B cell (primary cell): Measurements from ENCODE around the gene CHTF18. TPM values are rescaled to one million over a fixed set of nuclear protein-coding genes. Genes with fewer than 3 reads are reported as not detected.

Source experiments
- ATAC-seq: fragments of 200-7000 bp; cut with Tn5 transposase; one replicate; pipeline ENCODE4 v1.10.0; 2021; ENCODE audit warnings: low read depth, mild to moderate bottlenecking, moderate number of reproducible peaks, moderate library complexity
- CTCF ChIA-PET: fragments of 350-600 bp; sonication (Branson Sonifier 250); formaldehyde crosslinking; loops from one replicate; lab custom pipeline; 2021; ENCODE audit warnings: antibody characterized with exemption, inconsistent platforms; lab: Charles Lee
- POLR2A ChIA-PET: fragments of 350-600 bp; sonication (Branson Sonifier 250); formaldehyde crosslinking; loops from one replicate; lab custom pipeline; 2021; ENCODE audit warnings: antibody characterized with exemption; lab: Charles Lee
- DNase-seq: peaks from one replicate; pipeline ENCODE4 v3.0.0; 2013
- H2AFZ ChIP-seq: 2 replicates; pipeline ENCODE4 v1.6.1; 2012; ENCODE audit warnings: mild to moderate bottlenecking, low read depth, low read length; ENCODE audit not compliant: insufficient read depth, poor library complexity, severe bottlenecking
- H3K27ac ChIP-seq, 2 donors: 1 replicate in 1 of 2; 2 replicates in 1 of 2; pipeline ENCODE4 v1.5.1; 2012 to 2013; ENCODE audit warnings: low read length in 2 of 2, mild to moderate bottlenecking in 2 of 2, moderate library complexity in 1 of 2
- H3K27me3 ChIP-seq, 4 experiments: fragments of 200-600 bp in 1 of 4; sonication (generic) in 1 of 4; replicated peaks in 1 of 4; 1 replicate in 2 of 4; 2 replicates in 2 of 4; pipeline versions ENCODE4 v1.6.1 to v1.7.0; 2013 to 2016; ENCODE audit warnings: low read length in 3 of 4, mild to moderate bottlenecking in 2 of 4, mixed read lengths in 1 of 4, moderate library complexity in 1 of 4; ENCODE audit not compliant: insufficient read depth in 4 of 4, control insufficient read depth in 3 of 4; ENCODE audit errors: control extremely low read depth in 1 of 4
- H3K36me3 ChIP-seq, 2 experiments: replicated peaks in 1 of 2; 1 replicate in 1 of 2; 2 replicates in 1 of 2; pipeline versions ENCODE4 v1.6.1 to v1.7.1; 2013; ENCODE audit warnings: low read length in 1 of 2; ENCODE audit not compliant: insufficient read depth in 2 of 2, control insufficient read depth in 1 of 2; ENCODE audit errors: control extremely low read depth in 1 of 2, extremely low read depth in 1 of 2
- H3K4me1 ChIP-seq, 2 donors: fragments of 200-600 bp in 1 of 2; sonication (generic) in 1 of 2; 1 replicate in 1 of 2; 2 replicates in 1 of 2; pipeline versions ENCODE4 v1.5.1 to v1.6.1; 2013 to 2017; ENCODE audit warnings: low read length in 2 of 2; ENCODE audit not compliant: control insufficient read depth in 2 of 2, insufficient read depth in 2 of 2
- H3K4me2 ChIP-seq: replicated peaks from 2 replicates; pipeline ENCODE3; 2012; ENCODE audit warnings: mild to moderate bottlenecking, low read depth, low read length; ENCODE audit not compliant: poor library complexity, severe bottlenecking
- H3K4me3 ChIP-seq, 5 experiments: fragments of 200-600 bp in 1 of 5; sonication (generic) in 1 of 5; 1 replicate in 3 of 5; 2 replicates in 2 of 5; pipeline versions ENCODE4 v1.5.1 to v1.7.0; 2011 to 2016; ENCODE audit warnings: low read length in 4 of 5, mild to moderate bottlenecking in 4 of 5, low read depth in 2 of 5, control low read depth in 1 of 5, moderate library complexity in 1 of 5; ENCODE audit not compliant: insufficient read depth in 1 of 5; ENCODE audit errors: control extremely low read depth in 1 of 5, extremely low read depth in 1 of 5
- H3K79me2 ChIP-seq: fragments of 200-600 bp; sonication (generic); one replicate; pipeline ENCODE4 v1.6.0; 2016; ENCODE audit warnings: low read length; ENCODE audit not compliant: control insufficient read depth, insufficient read depth
- H3K9ac ChIP-seq: fragments of 200-600 bp; sonication (generic); 2 replicates; pipeline ENCODE4 v1.6.1; 2017; ENCODE audit warnings: mild to moderate bottlenecking, low read length, moderate library complexity
- H3K9me3 ChIP-seq, 3 donors: one replicate each; pipeline versions ENCODE4 v1.6.1 to v1.7.1; 2013; ENCODE audit warnings: low read length in 2 of 3; ENCODE audit not compliant: control insufficient read depth in 2 of 3, insufficient read depth in 1 of 3; ENCODE audit errors: control extremely low read depth in 1 of 3
- H4K20me1 ChIP-seq: 2 replicates; pipeline ENCODE4 v1.6.0; 2012; ENCODE audit warnings: mild to moderate bottlenecking, low read length; ENCODE audit not compliant: insufficient read depth, control insufficient read depth, poor library complexity, severe bottlenecking
- H3K27ac Mint-ChIP-seq: one replicate; pipeline ENCODE4 v1.8.0; 2021; ENCODE audit warnings: mixed read lengths
- H3K27me3 Mint-ChIP-seq: one replicate; pipeline ENCODE4 v1.8.0; 2021; ENCODE audit warnings: mixed read lengths
- H3K4me1 Mint-ChIP-seq: one replicate; pipeline ENCODE4 v1.8.0; 2021; ENCODE audit warnings: mixed read lengths
- H3K4me3 Mint-ChIP-seq: one replicate; pipeline ENCODE4 v1.8.0; 2021; ENCODE audit warnings: mixed read lengths
- H3K9me3 Mint-ChIP-seq: one replicate; pipeline ENCODE4 v1.8.0; 2022; ENCODE audit warnings: mixed read lengths; ENCODE audit not compliant: insufficient read depth
- EZH2 ChIP-seq: IDR thresholded peaks from 2 replicates; pipeline ENCODE4 v1.6.1; 2012; ENCODE audit warnings: borderline replicate concordance, low read depth, mild to moderate bottlenecking, moderate library complexity, low read length; ENCODE audit not compliant: insufficient read depth, poor library complexity, severe bottlenecking
- WGBS: methylation state at CpG from one replicate; pipeline ENCODE4 v1.1.5; 2013; ENCODE audit warnings: missing lambda C conversion rate; ENCODE audit not compliant: insufficient coverage; 5-methylcytosine and 5-hydroxymethylcytosine counted together
- intact Hi-C: fragments of 100-400 bp; cut with micrococcal nuclease; formaldehyde crosslinking; loops from one replicate; pipeline ENCODE4 v1.10.0; 2022
- polyA plus RNA-seq: library from polyadenylated mRNA; depleted of rRNA; stranded (reverse); fragments of >200 nt; gene quantifications from 2 replicates; pipeline ENCODE4 v1.2.3, GENCODE V29; 2012
- total RNA-seq, 2 donors: library from RNA; stranded (reverse); fragments of 120-200 nt in 1 of 2; gene quantifications; 1 replicate in 1 of 2; 2 replicates in 1 of 2; pipeline versions ENCODE4 v1.2.3 to v1.2.4, GENCODE V29; 2013 to 2022
- TF ChIP-seq, protein P1 (sequence below): fragments of 200-600 bp; IDR thresholded peaks from one replicate; pipeline ENCODE4 v1.8.0; 2022; ENCODE audit warnings: antibody characterized with exemption, mild to moderate bottlenecking

Gene CHTF18
- total and polyA plus RNA-seq, 2 donors (not counting 1 experiment from before 2014, with no cell fraction given): 72.3 to 76.1 TPM

DNA sequence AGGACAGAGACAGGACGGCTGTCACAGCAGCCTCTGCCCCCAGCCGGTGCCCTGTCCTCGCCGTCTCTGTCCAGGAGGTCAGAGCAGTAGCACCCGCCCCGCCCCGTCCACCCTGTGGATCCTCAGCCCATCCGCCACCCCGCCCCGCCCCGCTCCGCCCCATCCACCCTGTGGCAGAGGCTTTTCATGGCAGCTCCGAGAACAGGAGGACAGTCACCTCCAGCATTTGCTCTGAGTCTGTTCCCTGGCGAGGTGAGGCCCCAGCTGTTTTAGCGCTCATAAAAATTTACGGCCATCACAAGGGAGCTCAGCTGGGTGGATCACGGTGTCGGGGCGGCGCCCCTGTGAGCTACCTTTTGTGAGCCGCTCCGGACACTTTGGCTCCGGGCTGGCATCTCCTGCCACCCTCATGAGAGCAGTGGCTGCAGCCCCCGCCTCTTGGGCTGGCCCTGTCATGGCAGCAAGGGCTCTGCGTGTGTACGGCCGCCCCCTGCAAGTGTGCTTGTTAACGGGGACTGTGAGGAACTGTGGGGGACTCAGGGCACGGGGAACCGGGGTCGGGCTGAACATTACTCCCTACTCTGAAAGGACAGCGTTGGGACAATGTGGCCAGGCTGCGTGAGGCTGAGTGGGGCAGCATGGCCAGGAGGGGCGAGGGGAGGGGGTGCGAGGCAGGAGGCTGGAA lies 44.4 kb downstream of the CHTF18 start:
- DNase-seq: no peak
- no peak for ATAC-seq
- CTCF ChIA-PET: no interaction called here
- Histone ChIP-seq H3K4me3 (no peak overlapping the region), H3K27me3 (peaks cover 0 to 10% (median 0%) of the 10 kb centered on the region in 4 experiments), H3K4me1 (no peaks in the 10 kb centered on the region), H3K9me3 (peaks cover 0 to 28% (median 15%) of the 10 kb centered on the region in 3 donors), H2AFZ (no peak overlapping the region), H3K36me3 (no peaks in the 10 kb centered on the region), H3K79me2 (no peaks in the 10 kb centered on the region), H3K4me2 (no peak overlapping the region), H3K27ac (no peak overlapping the region), H3K9ac (no peak overlapping the region), H4K20me1 (no peaks in the 10 kb centered on the region)
- H3K9me3 Mint-ChIP-seq: no peaks in the 10 kb centered on the region
- no peak overlapping the region for H3K4me3 Mint-ChIP-seq
- no peaks in the 10 kb centered on the region for H3K4me1 Mint-ChIP-seq
- peaks cover 6% of the 10 kb centered on the region for H3K27me3 Mint-ChIP-seq
- POLR2A ChIA-PET: no interaction called here
- no peak for TF ChIP-seq EZH2
- TF ChIP-seq, protein P1, sequence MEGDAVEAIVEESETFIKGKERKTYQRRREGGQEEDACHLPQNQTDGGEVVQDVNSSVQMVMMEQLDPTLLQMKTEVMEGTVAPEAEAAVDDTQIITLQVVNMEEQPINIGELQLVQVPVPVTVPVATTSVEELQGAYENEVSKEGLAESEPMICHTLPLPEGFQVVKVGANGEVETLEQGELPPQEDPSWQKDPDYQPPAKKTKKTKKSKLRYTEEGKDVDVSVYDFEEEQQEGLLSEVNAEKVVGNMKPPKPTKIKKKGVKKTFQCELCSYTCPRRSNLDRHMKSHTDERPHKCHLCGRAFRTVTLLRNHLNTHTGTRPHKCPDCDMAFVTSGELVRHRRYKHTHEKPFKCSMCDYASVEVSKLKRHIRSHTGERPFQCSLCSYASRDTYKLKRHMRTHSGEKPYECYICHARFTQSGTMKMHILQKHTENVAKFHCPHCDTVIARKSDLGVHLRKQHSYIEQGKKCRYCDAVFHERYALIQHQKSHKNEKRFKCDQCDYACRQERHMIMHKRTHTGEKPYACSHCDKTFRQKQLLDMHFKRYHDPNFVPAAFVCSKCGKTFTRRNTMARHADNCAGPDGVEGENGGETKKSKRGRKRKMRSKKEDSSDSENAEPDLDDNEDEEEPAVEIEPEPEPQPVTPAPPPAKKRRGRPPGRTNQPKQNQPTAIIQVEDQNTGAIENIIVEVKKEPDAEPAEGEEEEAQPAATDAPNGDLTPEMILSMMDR: no peak
- intact Hi-C loops: no loop called here
- H3K27ac Mint-ChIP-seq: no peak overlapping the region
- WGBS: 89% methylated on average over 31 of the region's 35 CpGs

DNA sequence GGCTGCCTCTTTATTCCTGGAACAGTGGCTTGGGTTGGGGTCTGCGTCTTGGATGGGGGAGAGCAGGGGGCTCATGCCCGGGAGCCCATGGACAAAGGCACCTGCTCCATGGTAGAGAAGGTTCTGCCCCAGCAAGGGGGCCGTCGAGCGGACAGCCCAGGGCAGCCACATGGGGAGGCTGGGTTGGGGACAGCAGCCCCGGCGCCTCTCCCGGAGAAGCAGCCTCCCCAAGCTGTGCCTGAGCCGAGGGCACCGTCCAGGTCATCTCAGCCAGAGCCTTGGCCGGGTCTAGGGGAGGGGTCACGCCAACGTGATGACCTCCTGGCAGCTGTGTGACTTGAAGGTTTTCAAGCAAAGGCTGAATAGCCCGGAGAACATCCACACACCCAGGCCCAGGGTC lies 45.0 kb downstream of the CHTF18 start:
- H3K79me2 ChIP-seq: no peaks in the 10 kb centered on the region
- Mint-ChIP-seq H3K4me3 (no peak overlapping the region), H3K27me3 (peaks cover 6% of the 10 kb centered on the region), H3K27ac (no peak overlapping the region), H3K9me3 (no peaks in the 10 kb centered on the region), H3K4me1 (no peaks in the 10 kb centered on the region)
- TF ChIP-seq EZH2: no peak
- TF ChIP-seq, protein P1: no peak
- no peak overlapping the region for H2AFZ ChIP-seq
- ChIA-PET CTCF (no interaction called here), POLR2A (no interaction called here)
- ATAC-seq: no peak
- H3K4me1 ChIP-seq: no peaks in the 10 kb centered on the region
- 95% methylated on average over 14 of the region's 14 CpGs for WGBS
- no peak overlapping the region for H3K9ac ChIP-seq
- no peak overlapping the region for H3K4me3 ChIP-seq
- no peak overlapping the region for H3K27ac ChIP-seq
- no peak for DNase-seq
- H3K27me3 ChIP-seq: peaks cover 0 to 10% (median 0%) of the 10 kb centered on the region in 4 experiments
- H3K9me3 ChIP-seq: peaks cover 0 to 30% (median 15%) of the 10 kb centered on the region in 3 donors
- no peak overlapping the region for H3K4me2 ChIP-seq
- no peaks in the 10 kb centered on the region for H3K36me3 ChIP-seq
- intact Hi-C loops: no loop called here
- H4K20me1 ChIP-seq: no peaks in the 10 kb centered on the region
